ENCODE results near the gene MIGA1.
"Not testable (repeated sequence)": the region's sequence is repeated elsewhere in the genome, so short reads cannot be mapped to it uniquely, and the experiment has no call there.

Gene MIGA1, protein sequence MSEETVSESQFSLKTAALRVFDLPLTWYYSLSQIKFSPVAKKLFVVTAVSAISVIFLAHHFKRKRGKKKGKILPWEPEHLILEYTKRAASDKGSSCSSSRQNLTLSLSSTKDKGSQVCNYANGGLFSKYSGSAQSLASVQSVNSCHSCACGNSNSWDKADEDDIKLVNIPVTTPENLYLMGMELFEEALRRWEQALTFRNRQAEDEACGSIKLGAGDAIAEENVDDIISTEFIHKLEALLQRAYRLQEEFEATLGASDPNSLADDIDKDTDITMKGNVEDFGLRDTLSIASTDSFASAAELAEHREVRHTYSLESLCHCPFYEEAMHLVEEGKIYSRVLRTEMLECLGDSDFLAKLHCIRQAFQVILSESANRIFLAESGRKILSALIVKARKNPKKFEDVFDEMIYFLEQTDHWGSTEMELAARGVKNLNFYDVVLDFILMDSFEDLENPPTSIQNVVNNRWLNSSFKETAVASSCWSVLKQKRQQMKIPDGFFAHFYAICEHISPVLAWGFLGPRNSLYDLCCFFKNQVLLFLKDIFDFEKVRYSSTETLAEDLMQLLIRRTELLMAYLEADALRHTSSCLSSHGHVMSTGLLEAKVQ

DNA sequence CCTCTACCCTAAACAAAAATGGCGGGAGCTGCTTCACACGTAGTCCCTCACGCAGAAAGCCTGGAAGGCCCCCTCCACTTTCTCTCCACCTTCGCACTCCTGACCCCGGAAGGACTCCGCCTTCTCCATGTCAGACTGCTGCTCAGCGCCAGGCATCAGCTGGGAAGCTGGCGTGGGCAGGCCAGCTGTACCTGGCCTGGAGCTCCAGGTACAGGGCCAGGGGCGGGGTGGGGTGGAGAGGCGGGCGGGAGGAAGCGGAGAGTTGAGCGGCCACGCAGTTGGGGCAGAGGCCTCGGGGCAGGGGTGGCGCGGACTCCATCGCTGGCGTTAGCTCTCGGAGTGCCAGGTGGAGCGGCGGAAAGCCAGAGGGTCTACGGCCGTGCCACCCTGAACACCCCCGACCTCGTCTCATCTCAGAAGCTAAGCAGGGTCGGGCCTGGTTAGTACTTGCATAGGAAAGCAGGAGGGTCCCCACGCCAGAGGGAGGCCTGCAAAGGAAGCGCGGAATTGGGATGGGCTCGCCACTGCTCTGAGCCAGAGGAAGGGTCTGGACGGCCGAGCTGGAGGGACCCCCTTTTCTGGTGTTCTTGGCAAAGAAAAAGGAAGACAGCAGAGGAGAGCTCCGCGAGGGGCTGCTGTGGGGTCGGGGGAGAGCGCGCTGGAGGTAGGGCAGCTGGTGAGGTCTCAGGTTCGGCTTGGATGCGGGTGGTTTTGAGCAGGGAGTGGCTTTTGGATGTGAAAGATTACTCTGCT lies at the start of gene MIGA1:
TSS of gene MIGA1 (plus strand) at position 121 of the 753 bp plus-strand sequence. CDS start 3,604 bp downstream, outside the sequence.
- in situ Hi-C loops (cut with MboI; ENCODE audit: low sequenced_read_pairs): no loop called here

DNA sequence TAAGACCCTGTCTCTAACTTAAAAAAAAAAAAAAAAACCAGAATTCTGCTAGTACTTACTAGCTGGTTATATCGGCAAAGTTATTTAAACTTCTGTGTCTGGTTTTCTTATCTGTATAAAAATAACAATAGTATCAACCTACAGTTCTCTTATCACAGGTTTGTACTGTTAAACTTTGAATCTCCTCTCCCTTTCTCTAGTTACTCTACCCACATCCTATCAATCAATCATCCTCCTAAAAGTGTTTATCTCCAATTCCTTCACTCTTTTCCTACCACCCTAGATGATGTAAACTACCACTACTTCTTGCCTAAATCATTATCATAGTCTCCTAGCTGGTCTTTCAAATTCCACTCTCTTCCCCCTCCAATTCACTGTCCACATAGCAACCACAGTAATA lies 47.4 kb upstream of the MIGA1 start:
- in situ Hi-C loops (cut with MboI; ENCODE audit: low sequenced_read_pairs): no loop called here

DNA sequence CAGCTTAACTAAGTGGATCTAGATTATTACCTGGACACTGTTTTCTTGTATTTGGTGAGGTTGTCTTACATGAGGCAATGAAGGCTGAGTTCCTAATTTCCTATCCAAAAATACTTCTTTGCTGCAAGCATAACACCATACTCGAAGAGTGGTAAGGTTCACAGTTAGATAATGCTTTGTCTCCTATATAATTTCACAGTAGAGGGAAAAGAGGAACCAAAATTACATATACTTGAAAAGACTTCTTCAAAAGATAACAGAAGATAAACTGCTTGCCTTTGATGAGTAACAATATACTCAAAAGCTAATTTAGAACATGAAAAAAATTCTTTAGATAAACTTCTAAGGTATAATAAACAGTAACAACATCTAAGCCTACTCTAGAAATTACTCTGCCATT lies 40.2 kb upstream of the MIGA1 start:
- in situ Hi-C loops (cut with MboI; ENCODE audit: low sequenced_read_pairs): no loop called here

DNA sequence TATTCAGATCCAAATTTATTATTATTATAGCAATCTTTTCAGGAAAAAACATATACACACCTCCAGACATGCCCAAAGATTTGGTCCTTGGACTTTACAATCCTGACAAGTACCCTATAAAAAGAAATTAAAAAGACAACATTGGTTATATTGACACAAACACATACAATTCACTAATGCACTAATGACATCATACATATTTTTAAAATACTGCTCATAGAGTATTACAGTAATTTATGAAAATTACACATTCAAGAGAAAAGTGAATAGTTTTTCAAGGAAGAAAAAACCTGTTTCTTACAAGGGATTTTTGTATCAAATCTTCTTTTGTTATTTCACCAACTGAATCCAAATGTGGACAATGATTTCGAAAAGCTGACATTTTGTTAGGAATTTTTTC lies 38.1 kb upstream of the MIGA1 start:
- in situ Hi-C loops (cut with MboI; ENCODE audit: low sequenced_read_pairs): no loop called here

DNA sequence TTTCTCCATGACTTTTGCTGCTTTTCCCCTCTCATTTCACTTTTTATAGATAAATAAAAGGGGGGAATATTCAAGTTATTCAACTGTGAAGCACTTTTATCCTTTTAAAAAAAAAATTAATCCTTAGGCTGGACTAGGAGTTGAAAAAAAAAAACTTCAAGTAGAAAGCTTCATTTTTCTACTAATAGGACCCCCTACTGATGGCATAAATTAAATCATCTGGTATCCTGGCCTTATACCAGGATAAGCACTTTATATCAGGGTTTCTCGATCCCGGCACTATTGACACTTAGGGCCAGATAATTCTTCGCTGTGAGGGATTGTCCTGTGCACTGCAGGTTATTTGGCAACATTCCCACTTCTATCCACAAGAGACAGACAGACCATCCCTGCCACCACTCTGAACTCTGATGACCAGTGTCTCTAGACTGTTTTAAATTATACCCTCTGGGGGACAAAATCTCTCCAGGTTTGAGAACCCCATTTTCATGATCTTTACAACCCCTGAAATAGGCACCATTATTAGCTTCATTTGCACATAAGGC lies 37.4 kb upstream of the MIGA1 start:
- in situ Hi-C loops (cut with MboI; ENCODE audit: low sequenced_read_pairs): no loop called here

DNA sequence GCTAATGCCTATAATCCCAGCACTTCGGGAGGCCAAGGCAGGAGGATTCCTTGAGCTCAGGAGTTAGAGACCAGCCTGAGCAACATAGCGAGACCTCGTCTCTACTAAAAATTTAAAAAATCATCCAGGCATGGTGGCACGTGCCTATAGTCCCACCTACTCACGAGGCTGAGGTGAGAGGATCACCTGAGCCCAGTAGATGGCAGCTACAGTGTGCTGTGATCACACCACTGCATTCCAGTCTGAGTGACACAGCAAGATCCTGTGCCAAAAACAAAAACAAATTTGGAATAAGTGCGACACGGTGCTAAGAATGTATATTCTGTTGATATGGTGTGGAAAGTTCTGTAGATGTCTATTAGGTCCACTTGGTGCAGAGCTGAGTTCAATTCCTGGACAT lies 34.9 kb upstream of the MIGA1 start:
- in situ Hi-C loops (cut with MboI; ENCODE audit: low sequenced_read_pairs): no loop called here

DNA sequence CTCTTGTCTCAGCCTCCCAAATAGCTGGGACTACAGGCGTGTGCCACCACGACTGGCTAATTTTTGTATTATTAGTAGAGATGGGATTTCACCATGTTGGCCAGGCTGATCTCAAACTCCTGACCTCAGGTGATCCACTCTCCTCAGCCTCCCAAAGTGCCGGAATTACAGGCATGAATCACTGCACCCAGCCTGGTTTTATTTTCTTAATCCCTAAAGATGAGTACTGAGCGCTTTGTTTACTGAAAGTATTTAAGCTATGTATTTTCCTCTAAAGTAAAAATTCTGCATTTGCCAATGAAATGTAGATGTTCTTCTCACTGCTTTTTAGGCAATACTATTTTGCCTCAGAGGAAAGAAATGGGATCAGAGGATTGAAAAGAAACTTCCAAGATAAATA lies 30.0 kb upstream of the MIGA1 start:
- in situ Hi-C loops (cut with MboI; ENCODE audit: low sequenced_read_pairs): not testable (repeated sequence)

DNA sequence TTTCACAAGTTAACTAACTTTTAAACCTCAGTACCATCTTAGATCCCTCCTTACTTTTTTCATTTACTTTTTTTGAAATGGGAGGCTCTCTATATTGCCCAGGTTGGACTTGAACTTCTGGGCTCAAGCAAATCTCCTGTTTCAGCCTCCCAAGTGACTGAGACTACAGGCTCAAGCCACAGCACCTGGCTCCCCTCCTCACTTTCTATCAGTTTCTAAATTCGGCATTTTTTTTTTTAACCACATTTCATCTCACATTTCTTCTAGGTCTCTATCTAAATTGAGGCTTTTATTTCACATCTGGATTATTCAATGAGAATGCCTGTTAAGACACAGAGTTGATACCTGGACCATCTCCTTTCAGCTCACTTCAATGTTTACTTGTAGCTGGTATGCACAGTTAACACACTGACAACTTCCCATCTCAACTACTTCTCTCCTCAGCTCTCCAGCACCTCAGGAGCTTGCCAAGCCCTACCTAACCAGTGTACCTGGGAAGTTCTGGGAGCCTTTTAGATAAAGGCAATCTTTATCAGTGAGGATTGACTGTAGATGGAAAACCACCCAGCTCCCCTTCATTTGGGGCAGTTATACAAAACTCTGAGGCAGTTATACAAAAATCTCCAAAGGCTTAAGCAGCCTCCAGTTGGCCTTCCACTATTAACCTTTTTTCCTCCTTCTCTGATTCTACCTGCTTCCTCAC lies 23.2 kb upstream of the MIGA1 start:
- in situ Hi-C loops (cut with MboI; ENCODE audit: low sequenced_read_pairs): no loop called here

DNA sequence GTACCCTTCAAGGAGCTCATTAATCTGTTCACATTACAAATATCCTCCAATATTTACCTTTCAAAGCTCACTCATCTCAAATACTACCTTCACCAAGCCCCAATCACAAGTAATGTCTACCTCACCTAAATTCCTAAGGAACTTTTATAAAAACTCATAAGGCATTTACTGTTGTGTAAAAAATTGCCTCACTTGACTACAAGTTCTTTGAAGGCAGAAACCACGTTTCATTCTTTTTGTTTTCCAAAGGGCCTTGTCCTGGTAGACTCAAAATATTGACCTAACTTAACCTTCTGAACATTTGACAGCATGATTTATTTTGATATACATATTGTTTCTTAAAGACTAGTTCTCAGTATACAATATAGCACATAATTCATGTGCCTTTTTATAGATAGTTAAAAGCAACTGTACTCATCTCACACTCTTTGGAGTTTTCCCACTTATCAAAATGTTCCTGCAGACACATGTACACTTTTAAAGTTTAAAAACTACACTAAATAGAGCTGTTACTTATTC lies 22.3 kb upstream of the MIGA1 start:
- in situ Hi-C loops (cut with MboI; ENCODE audit: low sequenced_read_pairs): no loop called here

DNA sequence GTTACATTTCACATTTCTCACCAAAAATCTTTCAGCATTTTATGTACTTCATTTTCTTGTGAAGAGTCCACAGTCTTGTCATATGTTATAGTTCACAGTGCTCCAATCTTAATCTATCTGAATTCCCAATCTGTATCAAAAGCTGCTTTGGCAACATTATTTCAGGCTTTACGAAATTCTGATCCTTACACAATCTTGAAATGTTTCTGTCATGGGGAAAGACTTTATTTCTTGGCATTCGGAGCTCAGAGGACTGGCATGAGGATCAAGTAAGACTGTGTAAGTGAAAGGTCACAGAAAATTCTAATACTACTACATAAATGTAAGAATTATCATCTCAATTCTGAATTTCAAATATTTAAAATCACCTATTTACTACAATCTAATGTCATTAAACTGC lies 21.8 kb upstream of the MIGA1 start:
- in situ Hi-C loops (cut with MboI; ENCODE audit: low sequenced_read_pairs): no loop called here

DNA sequence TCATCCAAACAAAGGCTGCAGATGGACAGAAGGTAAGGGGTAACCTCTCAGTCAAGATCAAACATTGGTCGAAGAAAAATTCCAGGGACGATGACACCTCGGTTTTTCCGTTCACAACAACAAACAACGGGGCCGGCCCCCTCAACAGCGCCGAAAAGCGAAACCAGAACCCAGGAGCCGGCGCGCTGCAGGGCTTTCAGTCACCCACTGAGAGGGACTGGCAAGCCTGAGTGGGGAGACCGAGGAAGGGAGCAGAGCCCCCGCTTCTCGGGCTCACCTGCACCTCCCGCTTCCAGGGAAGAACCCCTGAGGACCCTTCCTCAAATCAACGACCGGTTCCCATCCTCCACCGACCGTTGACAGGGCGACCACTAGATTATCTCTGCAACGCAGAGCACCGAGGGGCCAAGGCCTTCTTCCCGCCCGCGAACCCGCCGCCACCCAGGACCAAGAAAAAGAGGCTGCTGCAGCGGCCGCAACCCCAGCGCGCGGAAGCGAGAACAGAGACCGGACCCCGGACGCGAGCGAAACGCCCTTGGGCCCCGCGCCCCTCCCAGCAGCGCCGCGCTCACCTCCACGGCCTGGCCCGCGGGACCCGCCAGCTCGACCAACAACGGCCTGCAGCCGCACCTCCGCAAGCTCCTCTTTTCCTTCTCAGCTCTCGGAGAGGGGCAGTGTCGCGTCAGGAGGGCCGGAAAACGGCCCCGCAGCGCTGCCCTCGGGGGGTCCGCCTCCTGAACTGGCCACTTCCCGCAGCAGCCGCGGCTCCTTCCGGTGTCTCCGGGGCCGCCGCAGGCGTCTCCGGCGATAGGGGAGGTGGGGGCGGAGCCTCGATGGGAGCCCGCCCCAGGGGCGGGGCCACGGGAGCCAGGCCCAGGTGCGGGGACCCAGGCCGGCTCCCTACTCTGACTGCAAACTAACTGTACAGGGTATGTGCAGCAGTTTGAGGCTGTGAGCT lies 20.1 kb upstream of the MIGA1 start, which contains the start of gene USP33:
TSS of gene USP33 (minus strand) at position 782 of the 958 bp plus-strand sequence. CDS start 18,155 bp downstream, outside the sequence.
- in situ Hi-C loops (cut with MboI; ENCODE audit: low sequenced_read_pairs): no loop called here

DNA sequence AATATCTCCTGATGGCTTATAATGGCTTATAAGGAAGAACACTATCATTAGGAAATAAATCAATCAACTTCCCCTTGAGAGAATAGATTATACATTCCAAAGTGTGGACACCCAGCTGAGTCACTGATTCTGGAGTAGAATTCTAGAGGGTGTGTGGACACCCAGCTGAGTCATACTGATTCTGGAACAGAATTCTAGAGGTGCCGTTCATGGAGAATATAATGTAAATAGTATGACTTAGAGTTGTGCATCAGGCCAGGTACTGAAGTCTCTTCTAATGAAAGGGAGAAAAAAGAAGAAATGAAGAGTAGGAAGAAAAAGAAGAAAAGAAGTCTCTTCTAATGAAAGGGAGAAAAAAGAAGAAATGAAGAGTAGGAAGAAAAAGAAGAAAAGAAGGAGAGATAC lies 17.4 kb upstream of the MIGA1 start:
- in situ Hi-C loops (cut with MboI; ENCODE audit: low sequenced_read_pairs): no loop called here

DNA sequence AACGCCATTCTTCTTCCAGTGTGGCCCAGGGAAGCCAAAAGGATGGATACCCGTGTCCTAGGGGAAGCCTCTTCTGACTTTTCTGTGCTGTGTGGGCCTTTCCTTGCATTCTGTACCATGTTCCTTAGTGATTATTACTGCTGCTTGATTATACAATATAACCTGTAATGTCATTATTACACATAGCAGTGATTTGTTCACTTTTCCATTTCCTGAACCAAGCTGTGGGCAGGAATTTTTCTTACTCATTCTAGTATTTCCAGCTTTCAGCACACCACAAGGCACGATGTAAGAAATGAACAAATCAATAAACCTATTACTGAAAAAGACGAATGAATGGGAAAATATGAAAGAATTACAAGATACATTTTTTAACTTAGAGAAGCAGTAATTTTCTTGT lies 11.4 kb upstream of the MIGA1 start:
- in situ Hi-C loops (cut with MboI; ENCODE audit: low sequenced_read_pairs): no loop called here

DNA sequence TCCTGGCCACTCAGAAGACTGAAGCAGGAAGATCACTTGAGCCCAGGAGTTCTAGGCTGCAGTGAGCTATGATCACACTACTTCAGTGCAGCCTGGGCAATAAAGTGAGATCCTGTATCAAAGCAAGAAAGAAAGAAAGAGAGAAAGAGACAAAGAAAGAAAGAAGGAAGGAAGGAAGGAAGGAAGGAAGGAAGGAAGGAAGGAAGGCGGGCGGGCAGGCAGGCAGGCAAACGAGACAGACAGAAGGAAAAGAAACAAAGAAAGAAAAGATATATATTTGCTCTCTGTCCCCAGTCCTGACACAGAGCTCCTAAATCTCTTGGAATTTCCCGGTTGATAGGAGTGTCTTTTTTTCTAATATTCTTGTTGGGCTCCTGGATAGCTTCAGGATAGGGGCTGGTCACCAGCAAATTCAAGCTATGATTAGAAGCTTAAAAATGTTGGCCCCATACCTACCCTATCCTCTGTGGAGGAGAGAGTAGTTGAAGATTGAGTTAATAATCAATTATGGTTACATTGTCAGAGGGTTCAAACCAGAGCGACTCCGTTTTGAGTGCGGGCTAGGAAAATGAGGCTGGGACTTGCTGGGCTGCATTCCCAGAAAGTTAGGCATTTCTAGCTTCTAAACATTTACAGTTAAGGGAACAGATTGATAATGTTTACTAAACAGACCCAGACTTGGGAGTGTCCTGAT lies 3.3 kb upstream of the MIGA1 start:
- in situ Hi-C loops (cut with MboI; ENCODE audit: low sequenced_read_pairs): no loop called here

DNA sequence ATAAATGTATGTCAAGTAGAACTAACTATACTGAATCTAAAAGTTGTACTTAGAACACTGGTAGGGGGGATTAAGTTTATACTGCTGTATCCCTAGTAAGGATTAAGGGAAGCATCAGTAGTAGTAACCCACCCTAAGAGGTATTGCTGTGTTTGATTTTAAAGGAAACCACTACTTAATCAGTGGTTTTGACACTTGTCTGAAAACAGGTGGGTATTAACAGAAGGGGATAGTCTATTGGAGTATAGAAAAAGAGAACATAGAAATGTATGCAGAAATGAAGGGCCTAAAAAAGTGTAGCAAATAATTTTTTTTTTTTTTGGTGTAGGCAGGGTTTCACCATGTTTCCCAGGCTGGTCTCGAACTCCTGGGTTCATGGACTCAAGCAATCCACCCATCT lies 2.2 kb downstream of the MIGA1 start:
- in situ Hi-C loops (cut with MboI; ENCODE audit: low sequenced_read_pairs): no loop called here

DNA sequence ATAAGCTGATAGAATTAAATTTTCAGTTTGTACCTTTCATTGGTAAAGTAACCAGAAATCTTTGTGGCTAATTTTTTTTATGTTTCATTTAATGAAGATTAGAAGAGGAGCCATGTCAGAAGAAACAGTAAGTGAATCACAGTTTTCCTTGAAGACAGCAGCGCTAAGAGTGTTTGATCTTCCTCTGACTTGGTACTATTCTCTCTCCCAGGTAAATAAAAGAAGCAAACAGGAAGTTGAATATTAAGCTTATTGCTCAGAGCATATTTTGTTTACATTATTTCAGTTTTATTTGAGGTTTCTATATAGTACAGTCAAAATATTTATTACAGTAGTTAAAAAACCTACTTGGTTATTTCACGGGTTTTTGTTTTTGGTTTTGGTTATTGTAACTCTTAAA lies 3.7 kb downstream of the MIGA1 start:
- in situ Hi-C loops (cut with MboI; ENCODE audit: low sequenced_read_pairs): no loop called here

DNA sequence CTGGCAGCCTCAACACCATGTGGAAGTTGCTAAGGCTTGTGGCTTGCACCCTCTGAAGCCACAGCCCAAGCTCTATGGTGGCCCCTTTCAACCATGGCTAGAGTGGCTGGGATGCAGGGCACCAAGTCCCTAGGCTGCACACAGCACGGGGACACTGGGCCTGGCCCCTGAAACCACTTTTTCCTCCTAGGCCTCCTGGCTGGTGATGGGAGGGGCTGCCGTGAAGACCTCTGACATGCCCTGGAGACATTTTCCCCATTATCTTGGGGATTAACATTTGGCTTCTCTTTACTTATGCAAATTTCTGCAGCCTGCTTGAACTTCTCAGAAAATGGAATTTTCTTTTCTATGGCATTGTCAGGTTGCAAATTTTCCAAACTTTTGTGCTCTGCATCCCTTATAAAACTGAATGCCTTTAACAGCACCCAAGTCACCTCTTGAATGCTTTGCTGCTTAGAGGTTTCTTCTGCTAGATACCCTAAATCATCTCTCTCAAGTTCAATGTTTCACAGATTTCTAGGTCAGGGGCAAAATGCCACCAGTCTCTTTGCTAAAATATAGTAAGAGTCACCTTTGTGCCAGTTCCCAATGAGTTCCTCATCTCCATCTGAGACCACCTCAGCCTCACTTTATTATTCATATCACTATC lies 6.8 kb downstream of the MIGA1 start:
- in situ Hi-C loops (cut with MboI; ENCODE audit: low sequenced_read_pairs): not testable (repeated sequence)

DNA sequence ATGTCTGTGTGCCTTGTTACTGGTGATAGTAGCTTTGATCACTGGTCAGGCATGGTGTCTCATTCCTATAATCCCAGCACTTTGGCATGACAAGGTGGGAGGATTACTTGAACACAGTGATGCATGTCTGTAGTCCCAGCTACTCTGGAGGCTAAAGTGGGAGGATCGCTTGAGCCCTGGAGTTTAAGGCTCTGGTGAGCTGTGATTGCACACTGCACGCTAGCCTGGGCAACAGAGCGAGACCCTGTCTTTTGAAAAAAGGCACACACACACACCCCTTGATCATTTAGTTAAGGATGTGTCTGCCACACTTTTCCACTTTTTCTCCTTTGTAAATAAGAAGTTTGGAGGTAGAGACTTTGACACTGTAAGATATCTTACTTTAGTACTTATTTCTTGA lies 15.1 kb downstream of the MIGA1 start:
- in situ Hi-C loops (cut with MboI; ENCODE audit: low sequenced_read_pairs): no loop called here
